BE2C (cell line): ENCODE data around the gene CHCHD6.

Experiments
- DNase-seq: peaks from one replicate; pipeline ENCODE4 v3.0.0-alpha.2; 2020
- H3K27me3 ChIP-seq: fragments of 250-450 bp; sonication (Bioruptor Pico); 2 replicates; pipeline ENCODE4 v1.5.1; 2020; ENCODE audit warnings: mild to moderate bottlenecking
- H3K36me3 ChIP-seq: fragments of 250-450 bp; sonication (Bioruptor Pico); 2 replicates; pipeline ENCODE4 v1.5.1; 2020; ENCODE audit warnings: mild to moderate bottlenecking
- H3K4me1 ChIP-seq: fragments of 250-450 bp; sonication (Bioruptor Pico); 2 replicates; pipeline ENCODE4 v1.5.1; 2020
- H3K4me3 ChIP-seq: 2 replicates; pipeline ENCODE4 v1.5.1; 2011; ENCODE audit warnings: low read depth, low read length
- H3K9me3 ChIP-seq: fragments of 250-450 bp; sonication (Bioruptor Pico); 2 replicates; pipeline ENCODE4 v1.5.1; 2020
- CTCF ChIP-seq: IDR thresholded peaks from 2 replicates; pipeline ENCODE4 v1.5.1; 2012; ENCODE audit warnings: mild to moderate bottlenecking, low read depth, low read length

CHCHD6 gene

GRCh38 chr3:126817781-126818180 is 113.7 kb downstream of the CHCHD6 start:
- Histone ChIP-seq H3K27me3 (no peaks in the 10 kb centered on the region), H3K4me1 (peaks cover 8% of the 10 kb centered on the region), H3K4me3 (no peak overlapping the region), H3K36me3 (no peaks in the 10 kb centered on the region), H3K9me3 (no peaks in the 10 kb centered on the region)
- no peak for DNase-seq
- no peak for TF ChIP-seq CTCF

GRCh38 chr3:126818400-126819095 is 114.5 kb downstream of the CHCHD6 start:
- Histone ChIP-seq H3K4me3 (no peak overlapping the region), H3K4me1 (peaks cover 8% of the 10 kb centered on the region), H3K9me3 (no peaks in the 10 kb centered on the region), H3K27me3 (no peaks in the 10 kb centered on the region), H3K36me3 (no peaks in the 10 kb centered on the region)
- no peak for DNase-seq
- no peak for TF ChIP-seq CTCF

GRCh38 chr3:126826693-126827092 is 122.7 kb downstream of the CHCHD6 start:
- Histone ChIP-seq H3K4me1 (peaks cover 4% of the 10 kb centered on the region; the same call in 1 of the 2 replicates), H3K27me3 (no peaks in the 10 kb centered on the region), H3K4me3 (no peak overlapping the region), H3K9me3 (no peaks in the 10 kb centered on the region), H3K36me3 (no peaks in the 10 kb centered on the region)
- DNase-seq, result no peak
- no peak for TF ChIP-seq CTCF

GRCh38 chr3:126827121-126827520 is 123.1 kb downstream of the CHCHD6 start:
- no peaks in the 10 kb centered on the region for H3K27me3 ChIP-seq
- H3K4me3 ChIP-seq, result no peak overlapping the region
- peaks cover 4% of the 10 kb centered on the region; the same call in 1 of the 2 replicates for H3K4me1 ChIP-seq
- no peaks in the 10 kb centered on the region for H3K9me3 ChIP-seq
- DNase-seq, result no peak
- no peaks in the 10 kb centered on the region for H3K36me3 ChIP-seq
- TF ChIP-seq CTCF, result no peak

GRCh38 chr3:126828306-126828705 is 124.3 kb downstream of the CHCHD6 start:
- TF ChIP-seq CTCF, result no peak

GRCh38 chr3:126832933-126833332 is 128.9 kb downstream of the CHCHD6 start:
- no peak for DNase-seq
- Histone ChIP-seq H3K36me3 (no peaks in the 10 kb centered on the region), H3K9me3 (no peaks in the 10 kb centered on the region), H3K27me3 (no peaks in the 10 kb centered on the region), H3K4me3 (no peak overlapping the region), H3K4me1 (peaks cover 8% of the 10 kb centered on the region)
- TF ChIP-seq CTCF, result no peak

More at GRCh38 chr3:126828306-126828705, 124.3 kb downstream of the CHCHD6 start:
- peaks cover 4% of the 10 kb centered on the region; the same call in 1 of the 2 replicates for H3K4me1 ChIP-seq
- H3K36me3 ChIP-seq, result no peaks in the 10 kb centered on the region
- no peaks in the 10 kb centered on the region for H3K9me3 ChIP-seq
- H3K4me3 ChIP-seq, result no peak overlapping the region
- H3K27me3 ChIP-seq, result no peaks in the 10 kb centered on the region
- no peak for DNase-seq
